Endothelial cell of umbilical vein (primary cell): ENCODE measurements around the gene MSN. TPM values are rescaled to one million over a fixed set of nuclear protein-coding genes. Genes with fewer than 3 reads are reported as not detected.

Experiments
- BruUV-seq: library from RNA; stranded (reverse); fragments of 400-500 nt; replicated peaks from 2 replicates; lab custom pipeline; 2021; lab: Mats Ljungman, UMichigan
- CTCF ChIA-PET: fragments of 300-600, 350-600 bp; sonication (Branson Sonifier 250); formaldehyde crosslinking; loops from one replicate; lab custom pipeline; 2021; ENCODE audit warnings: antibody characterized with exemption, inconsistent platforms; lab: Charles Lee
- POLR2A ChIA-PET: fragments of 300-600, 350-600 bp; sonication (Branson Sonifier 250); formaldehyde crosslinking; loops from one replicate; lab custom pipeline; 2021; ENCODE audit warnings: antibody characterized with exemption, inconsistent platforms; lab: Charles Lee
- DNase-seq: peaks from one replicate; pipeline ENCODE4 v3.0.0-alpha.2; 2011; ENCODE audit warnings: low read depth, low spot score
- FAIRE-seq: peaks from 2 replicates; lab custom pipeline; 2011; peaks lifted over from hg19 to GRCh38; lab: Jason Lieb, UNC
- H2AFZ ChIP-seq: 2 replicates; pipeline ENCODE4 v1.6.0; 2012; ENCODE audit warnings: low read depth, low read length, control low read depth, inconsistent platforms
- H3K27ac ChIP-seq: 2 replicates; pipeline ENCODE4 v1.5.1; 2011; ENCODE audit warnings: low read depth, mild to moderate bottlenecking, control low read depth, low read length, moderate library complexity; ENCODE audit not compliant: insufficient read depth
- H3K27me3 ChIP-seq, 2 experiments: 2 replicates each; pipeline versions ENCODE4 v1.6.0 to v1.6.1; 2011; ENCODE audit warnings: low read length in 2 of 2, mixed read lengths in 1 of 2; ENCODE audit not compliant: control insufficient read depth in 2 of 2, insufficient read depth in 2 of 2
- H3K36me3 ChIP-seq, 2 experiments: 2 replicates in 1 of 2; 3 replicates in 1 of 2; pipeline ENCODE4 v1.5.1; 2011; ENCODE audit warnings: low read length in 2 of 2, mild to moderate bottlenecking in 1 of 2, moderate library complexity in 1 of 2; ENCODE audit not compliant: control insufficient read depth in 2 of 2, insufficient read depth in 2 of 2; ENCODE audit errors: extremely low read depth in 1 of 2
- H3K4me1 ChIP-seq: 3 replicates; pipeline ENCODE4 v1.5.1; 2011; ENCODE audit warnings: mild to moderate bottlenecking, low read length; ENCODE audit not compliant: control insufficient read depth, insufficient read depth; ENCODE audit errors: extremely low read depth
- H3K4me2 ChIP-seq: 2 replicates; pipeline ENCODE4 v1.6.1; 2011; ENCODE audit warnings: low read length, control low read depth, mixed read lengths; ENCODE audit not compliant: insufficient read depth
- H3K4me3 ChIP-seq, 3 experiments: fragments of 200-600 bp in 1 of 3; sonication (generic), shearing (Covaris generic) in 1 of 3; replicated peaks in 1 of 3; 2 replicates each; pipeline ENCODE4 v1.5.1; 2011 to 2016; ENCODE audit warnings: control low read depth in 3 of 3, low read length in 3 of 3, mild to moderate bottlenecking in 2 of 3, inconsistent platforms in 1 of 3, low read depth in 1 of 3, moderate library complexity in 1 of 3; ENCODE audit not compliant: insufficient read depth in 1 of 3
- H3K79me2 ChIP-seq: 2 replicates; pipeline ENCODE4 v1.6.0; 2012; ENCODE audit warnings: low read length, inconsistent platforms; ENCODE audit not compliant: control insufficient read depth, insufficient read depth
- H3K9ac ChIP-seq: replicated peaks from 2 replicates; pipeline ENCODE3; 2011; ENCODE audit warnings: low read length, control low read depth; ENCODE audit not compliant: insufficient read depth; ENCODE audit errors: extremely low read depth
- H3K9me1 ChIP-seq: replicated peaks from 3 replicates; pipeline ENCODE4 v1.6.0; 2011; ENCODE audit warnings: mild to moderate bottlenecking, low read length; ENCODE audit not compliant: control insufficient read depth, insufficient read depth; ENCODE audit errors: extremely low read depth
- H3K9me3 ChIP-seq: replicated peaks from 2 replicates; pipeline ENCODE4 v1.5.1; 2012; ENCODE audit warnings: low read length, inconsistent platforms; ENCODE audit not compliant: control insufficient read depth, insufficient read depth
- H4K20me1 ChIP-seq: replicated peaks from 2 replicates; pipeline ENCODE3; 2011; ENCODE audit warnings: mild to moderate bottlenecking, low read length; ENCODE audit not compliant: control insufficient read depth, insufficient read depth; ENCODE audit errors: extremely low read depth
- CTCF ChIP-seq, 2 donors: IDR thresholded peaks; 1 replicate in 1 of 2; 2 replicates in 1 of 2; pipeline ENCODE4 v1.5.1; 2011; ENCODE audit warnings: low read length in 2 of 2, mild to moderate bottlenecking in 2 of 2, moderate library complexity in 2 of 2, control low read depth in 1 of 2, inconsistent platforms in 1 of 2, low read depth in 1 of 2; ENCODE audit not compliant: insufficient read depth in 1 of 2; ENCODE audit errors: extremely low read depth in 1 of 2
- EZH2 ChIP-seq: IDR thresholded peaks from 2 replicates; pipeline ENCODE4 v1.6.1; 2012; ENCODE audit warnings: borderline replicate concordance, low read depth, mild to moderate bottlenecking, moderate library complexity, low read length, inconsistent platforms; ENCODE audit not compliant: severe bottlenecking
- FOS ChIP-seq: IDR thresholded peaks from 2 replicates; pipeline ENCODE4 v1.6.1; 2011; ENCODE audit warnings: mild to moderate bottlenecking, low read length, moderate library complexity, borderline replicate concordance; ENCODE audit not compliant: insufficient read depth
- GATA2 ChIP-seq: IDR thresholded peaks from 2 replicates; pipeline ENCODE4 v1.7.0; 2011; ENCODE audit warnings: low read depth, mild to moderate bottlenecking, moderate library complexity, mixed read lengths, low read length; ENCODE audit not compliant: insufficient read length, insufficient read depth
- JUN ChIP-seq: IDR thresholded peaks from 2 replicates; pipeline ENCODE4 v1.6.1; 2011; ENCODE audit warnings: borderline replicate concordance, low read depth; ENCODE audit not compliant: insufficient read length, insufficient read depth
- MYC ChIP-seq: IDR thresholded peaks from one replicate; pipeline ENCODE4 v1.6.1; 2011; ENCODE audit warnings: mild to moderate bottlenecking, low read depth, low read length
- POLR2A ChIP-seq: IDR thresholded peaks from 2 replicates; pipeline ENCODE4 v1.6.1; 2012; ENCODE audit warnings: low read depth, mild to moderate bottlenecking, control low read depth, low read length
- POLR2AphosphoS5 ChIP-seq: IDR thresholded peaks from 2 replicates; pipeline ENCODE4 v1.6.1; 2012; ENCODE audit warnings: low read depth, mild to moderate bottlenecking, control low read depth, low read length, moderate library complexity; ENCODE audit not compliant: insufficient read depth
- dilution Hi-C: fragments of 300-500 bp; cut with MboI; formaldehyde crosslinking; loops from one replicate; pipeline ENCODE4 v1.15.0; 2019; ENCODE audit warnings: low sequenced_read_pairs; ENCODE audit not compliant: extremely low pct_ligation_motif_present
- intact Hi-C: fragments of 100-400 bp; cut with micrococcal nuclease; formaldehyde crosslinking; loops from one replicate; pipeline ENCODE4 v1.10.0; 2022
- polyA plus RNA-seq, 4 experiments: library from polyadenylated mRNA; depleted of rRNA in 3 of 4; stranded (reverse) in 3 of 4; unstranded in 1 of 4; fragments of >200 nt; gene quantifications; 2 replicates each; pipeline versions ENCODE4 v1.2.1 to v1.2.3, GENCODE V29; 2011 to 2012; ENCODE audit warnings: missing spikeins in 1 of 4
- total RNA-seq: library from RNA; stranded (reverse); gene quantifications from 2 replicates; pipeline ENCODE4 v1.2.3, GENCODE V29; 2021
- TF ChIP-seq, protein P1 (sequence below): IDR thresholded peaks from 2 replicates; pipeline ENCODE4 v1.6.1; 2011; ENCODE audit not compliant: insufficient read depth, insufficient read length

The MSN gene
- total and polyA plus RNA-seq, 2 donors (not counting 3 experiments of a cell fraction or from before 2014, with no cell fraction given) = 528 to 635 TPM

DNA sequence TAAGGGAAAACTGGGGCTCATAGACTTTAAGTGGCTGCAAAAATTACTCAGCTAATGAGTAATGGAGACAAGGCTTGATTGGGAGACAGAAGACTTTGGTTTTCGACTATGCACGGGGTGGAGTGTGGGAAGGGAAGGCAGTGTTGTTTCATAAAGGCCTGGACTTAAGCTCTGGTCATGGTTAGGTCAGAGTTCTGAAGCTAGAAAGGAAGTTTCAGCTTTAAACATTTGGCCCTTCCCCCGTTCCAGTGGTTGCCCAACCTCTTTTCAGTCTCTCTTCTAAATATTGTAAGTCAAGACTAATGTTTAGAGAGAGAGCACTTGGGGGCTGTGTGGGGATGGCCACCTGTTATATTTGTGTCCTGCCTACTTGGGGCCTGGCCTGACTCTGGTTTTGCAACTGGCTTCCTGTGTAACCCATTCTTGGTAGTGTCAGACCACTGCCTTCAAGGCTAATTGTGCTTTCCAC, 21.0 kb downstream of the MSN start:
- ChIA-PET POLR2A (no interaction called here), CTCF (interaction anchor here (1.8 kb wide), 1 partner anchor 8 kb away, joined by 4 read pairs; no protein-coding TSS in a partner anchor)
- no peaks in the 10 kb centered on the region for H3K9me1 ChIP-seq
- no peaks in the 10 kb centered on the region for H3K27me3 ChIP-seq
- H3K4me2 ChIP-seq = no peak overlapping the region
- peaks cover 64% of the 10 kb centered on the region for H3K4me1 ChIP-seq
- H3K36me3 ChIP-seq = no peaks in the 10 kb centered on the region
- H3K9ac ChIP-seq = no peak overlapping the region
- dilution Hi-C loops (no loop called here), intact Hi-C loops (no loop called here)
- H4K20me1 ChIP-seq = peaks cover 8% of the 10 kb centered on the region
- H3K9me3 ChIP-seq = no peaks in the 10 kb centered on the region
- H3K27ac ChIP-seq = peak overlapping the region; percentile 1
- no peak overlapping the region for H2AFZ ChIP-seq
- DNase-seq (no peak), FAIRE-seq (no peak)
- TF ChIP-seq POLR2A = no peak
- no peak for TF ChIP-seq MYC
- TF ChIP-seq FOS = no peak
- TF ChIP-seq CTCF (IDR thresholded peaks at IDR 0.05; ENCODE audit: extremely low read depth in 1 of 2, insufficient read depth in 1 of 2, low read depth in 1 of 2, low read length in 2 of 2) = no peak
- TF ChIP-seq EZH2 = no peak
- TF ChIP-seq JUN = no peak
- TF ChIP-seq POLR2AphosphoS5 = no peak
- TF ChIP-seq GATA2 = no peak
- TF ChIP-seq, protein P1, sequence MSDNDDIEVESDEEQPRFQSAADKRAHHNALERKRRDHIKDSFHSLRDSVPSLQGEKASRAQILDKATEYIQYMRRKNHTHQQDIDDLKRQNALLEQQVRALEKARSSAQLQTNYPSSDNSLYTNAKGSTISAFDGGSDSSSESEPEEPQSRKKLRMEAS = no peak
- H3K79me2 ChIP-seq = peaks cover 100% of the 10 kb centered on the region
- no peak overlapping the region for H3K4me3 ChIP-seq
- BruUV-seq = no TSS peak
